Measurements from ENCODE around the gene TTC34.

TTC34 gene

GRCh38 chr1:2642560-2643413 is 158.7 kb downstream of the TTC34 start:
- FAIRE-seq (peak; percentile 99), DNase-seq (ENCODE audit: insufficient read length, low spot score) (peak; percentile 100)
- TF ChIP-seq POLR2AphosphoS5 (IDR thresholded peaks at IDR 0.05; ENCODE audit: low read depth, low read length): no peak
- TF ChIP-seq POLR2A (IDR thresholded peaks at IDR 0.05; ENCODE audit: low read depth, low read length): peak; percentile 42; the same call in 1 of the 2 replicates

DNA sequence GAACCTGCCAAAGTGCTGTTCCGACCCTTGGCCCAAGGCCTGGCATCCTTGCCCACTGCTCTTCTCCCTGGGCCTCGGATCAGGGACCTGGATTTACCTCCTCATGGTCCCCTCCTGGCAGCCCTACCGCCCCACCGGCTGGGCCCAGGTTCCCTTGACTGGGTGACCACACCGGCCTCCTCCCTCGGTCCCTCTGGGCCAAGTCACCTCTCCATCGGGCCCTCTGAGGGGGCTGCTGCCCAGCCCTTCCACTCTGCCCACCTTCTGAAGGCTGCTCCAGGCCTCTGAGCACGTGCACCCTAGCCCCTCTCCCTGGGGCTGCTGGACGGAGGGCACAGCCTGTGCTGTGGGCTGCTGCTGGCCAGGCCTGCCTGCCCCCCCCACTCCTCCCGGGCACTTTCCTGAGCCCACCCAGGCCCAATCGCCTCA is 159.3 kb downstream of the TTC34 start:
- no peak for FAIRE-seq
- TF ChIP-seq TAF1 (IDR thresholded peaks at IDR 0.05; ENCODE audit: low read depth, low read length) (no peak), POLR2AphosphoS5 (IDR thresholded peaks at IDR 0.05; ENCODE audit: low read depth, low read length) (no peak), SPI1 (IDR thresholded peaks at IDR 0.05; ENCODE audit: low read depth, low read length) (no peak), POU2F2 (IDR thresholded peaks at IDR 0.05; ENCODE audit: low read depth, low read length) (no peak), PAX5 (IDR thresholded peaks at IDR 0.05; ENCODE audit: insufficient read depth, low read length, severe bottlenecking) (no peak), POLR2A (IDR thresholded peaks at IDR 0.05; ENCODE audit: low read depth, low read length) (no peak)

GRCh38 chr1:2641381-2642130 is 159.9 kb downstream of the TTC34 start:
- DNase-seq (ENCODE audit: insufficient read length, low spot score) (no peak), FAIRE-seq (no peak)
- no peak for TF ChIP-seq PAX5 (IDR thresholded peaks at IDR 0.05; ENCODE audit: insufficient read depth, low read length, severe bottlenecking)
- no peak for TF ChIP-seq TAF1 (IDR thresholded peaks at IDR 0.05; ENCODE audit: low read depth, low read length)
- TF ChIP-seq SPI1 (IDR thresholded peaks at IDR 0.05; ENCODE audit: low read depth, low read length): no peak
- TF ChIP-seq POU2F2 (IDR thresholded peaks at IDR 0.05; ENCODE audit: low read depth, low read length): no peak
- no peak for TF ChIP-seq POLR2A (IDR thresholded peaks at IDR 0.05; ENCODE audit: low read depth, low read length)
- no peak for TF ChIP-seq POLR2AphosphoS5 (IDR thresholded peaks at IDR 0.05; ENCODE audit: low read depth, low read length)

More for the DNA sequence above, 159.3 kb downstream of the TTC34 start:
- DNase-seq (ENCODE audit: insufficient read length, low spot score): no peak

- DNase-seq (ENCODE audit: insufficient read length, low spot score) (no peak), FAIRE-seq (no peak)
Observed at GRCh38 chr1:2640626-2641025, 160.9 kb downstream of the TTC34 start.

DNA sequence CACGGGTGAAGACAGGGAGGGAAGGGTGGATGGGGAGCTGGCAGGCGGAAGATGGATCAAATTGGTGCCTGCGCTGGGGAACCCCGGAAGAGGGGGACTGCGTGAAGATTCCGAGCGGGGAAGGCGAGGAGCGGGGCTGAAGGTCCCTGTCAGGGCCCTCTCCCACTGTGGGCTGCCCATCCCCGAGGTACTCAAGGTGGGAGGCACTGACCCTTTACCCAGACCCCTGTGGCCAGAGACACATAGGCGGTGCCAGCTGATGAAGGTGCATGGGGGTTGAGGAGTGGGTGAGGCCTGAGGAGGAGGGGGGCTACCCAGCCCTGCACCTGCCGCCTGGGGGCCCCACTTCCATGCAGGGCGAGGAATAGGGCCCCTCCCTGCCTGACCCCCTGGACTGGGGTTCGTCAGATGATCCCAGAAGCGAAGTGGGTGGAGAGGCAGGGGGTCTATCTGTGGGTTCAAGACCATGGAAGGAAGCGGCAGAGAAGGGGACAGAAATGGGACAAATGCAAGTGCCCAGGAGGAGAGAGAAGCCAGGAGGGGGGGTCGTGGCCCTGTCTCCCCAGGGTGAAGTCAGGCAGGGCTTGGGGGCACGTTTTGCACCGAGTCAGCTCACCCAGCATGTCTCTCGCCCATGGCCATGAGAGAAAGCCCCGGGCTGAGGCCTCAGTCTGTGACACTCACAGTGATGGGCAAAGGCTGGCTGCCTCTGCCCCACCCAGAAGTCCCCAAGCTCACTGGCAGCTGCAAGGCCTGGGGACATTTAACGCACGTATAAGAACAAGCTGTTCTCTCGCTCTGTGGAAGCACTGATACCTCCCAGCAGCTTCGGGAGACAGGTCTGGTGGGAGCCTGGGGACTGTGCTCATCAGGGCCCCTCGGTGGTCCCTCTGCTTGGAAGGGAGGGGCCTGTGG is 161.6 kb downstream of the TTC34 start:
- DNase-seq (ENCODE audit: insufficient read length, low spot score) (no peak), FAIRE-seq (no peak)
- TF ChIP-seq POU2F2 (IDR thresholded peaks at IDR 0.05; ENCODE audit: low read depth, low read length) (no peak), POLR2AphosphoS5 (IDR thresholded peaks at IDR 0.05; ENCODE audit: low read depth, low read length) (no peak), SPI1 (IDR thresholded peaks at IDR 0.05; ENCODE audit: low read depth, low read length) (no peak), PAX5 (IDR thresholded peaks at IDR 0.05; ENCODE audit: insufficient read depth, low read length, severe bottlenecking) (no peak), TAF1 (IDR thresholded peaks at IDR 0.05; ENCODE audit: low read depth, low read length) (no peak), POLR2A (IDR thresholded peaks at IDR 0.05; ENCODE audit: low read depth, low read length) (no peak)

More at GRCh38 chr1:2640626-2641025, 160.9 kb downstream of the TTC34 start:
- no peak for TF ChIP-seq POLR2AphosphoS5 (IDR thresholded peaks at IDR 0.05; ENCODE audit: low read depth, low read length)
- no peak for TF ChIP-seq SPI1 (IDR thresholded peaks at IDR 0.05; ENCODE audit: low read depth, low read length)
- no peak for TF ChIP-seq PAX5 (IDR thresholded peaks at IDR 0.05; ENCODE audit: insufficient read depth, low read length, severe bottlenecking)
- TF ChIP-seq TAF1 (IDR thresholded peaks at IDR 0.05; ENCODE audit: low read depth, low read length): no peak
- TF ChIP-seq POLR2A (IDR thresholded peaks at IDR 0.05; ENCODE audit: low read depth, low read length): no peak
- TF ChIP-seq POU2F2 (IDR thresholded peaks at IDR 0.05; ENCODE audit: low read depth, low read length): no peak

- no peak for DNase-seq (ENCODE audit: insufficient read length, low spot score)
- no peak for FAIRE-seq
- no peak for TF ChIP-seq SPI1 (IDR thresholded peaks at IDR 0.05; ENCODE audit: low read depth, low read length)
- TF ChIP-seq POLR2AphosphoS5 (IDR thresholded peaks at IDR 0.05; ENCODE audit: low read depth, low read length): no peak
- TF ChIP-seq POU2F2 (IDR thresholded peaks at IDR 0.05; ENCODE audit: low read depth, low read length): no peak
- TF ChIP-seq POLR2A (IDR thresholded peaks at IDR 0.05; ENCODE audit: low read depth, low read length): no peak
- no peak for TF ChIP-seq TAF1 (IDR thresholded peaks at IDR 0.05; ENCODE audit: low read depth, low read length)
- TF ChIP-seq PAX5 (IDR thresholded peaks at IDR 0.05; ENCODE audit: insufficient read depth, low read length, severe bottlenecking): no peak
Observed at GRCh38 chr1:2639203-2639602, 162.3 kb downstream of the TTC34 start.

DNA sequence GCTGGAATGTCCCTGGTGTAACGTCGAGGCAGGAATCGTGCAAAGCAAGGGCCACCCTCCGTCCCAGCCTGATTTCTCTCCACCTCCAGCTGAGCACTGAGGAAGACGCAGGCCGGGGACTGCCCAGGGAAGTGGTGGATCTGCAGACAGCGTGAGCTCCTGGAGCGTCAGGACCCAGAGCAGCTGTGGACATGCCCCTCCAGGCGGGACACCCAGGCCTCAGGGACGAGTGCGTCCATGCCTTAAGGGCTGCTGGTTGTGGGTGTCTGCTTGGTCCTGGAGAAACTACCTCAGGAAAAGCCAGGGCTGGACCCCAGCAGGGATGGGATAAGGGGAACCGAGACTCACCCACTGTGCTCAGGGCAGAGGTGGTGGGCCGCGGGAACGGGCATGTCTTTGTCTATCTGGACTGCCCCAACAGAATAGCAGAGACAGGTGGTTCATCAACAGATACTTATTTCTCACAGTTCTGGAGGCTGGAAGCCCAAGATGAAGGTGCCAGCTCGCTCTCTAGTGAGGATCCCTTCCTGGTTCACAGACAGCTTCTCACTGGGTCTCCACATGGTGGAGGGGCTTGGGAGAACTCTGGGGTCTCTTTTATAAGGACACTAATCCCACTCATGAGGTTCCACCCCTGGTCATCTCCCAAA is 162.9 kb downstream of the TTC34 start:
- FAIRE-seq (no peak), DNase-seq (ENCODE audit: insufficient read length, low spot score) (no peak)
- TF ChIP-seq POU2F2 (IDR thresholded peaks at IDR 0.05; ENCODE audit: low read depth, low read length) (no peak), PAX5 (IDR thresholded peaks at IDR 0.05; ENCODE audit: insufficient read depth, low read length, severe bottlenecking) (no peak), TAF1 (IDR thresholded peaks at IDR 0.05; ENCODE audit: low read depth, low read length) (no peak), POLR2A (IDR thresholded peaks at IDR 0.05; ENCODE audit: low read depth, low read length) (no peak), POLR2AphosphoS5 (IDR thresholded peaks at IDR 0.05; ENCODE audit: low read depth, low read length) (no peak), SPI1 (IDR thresholded peaks at IDR 0.05; ENCODE audit: low read depth, low read length) (no peak)

DNA sequence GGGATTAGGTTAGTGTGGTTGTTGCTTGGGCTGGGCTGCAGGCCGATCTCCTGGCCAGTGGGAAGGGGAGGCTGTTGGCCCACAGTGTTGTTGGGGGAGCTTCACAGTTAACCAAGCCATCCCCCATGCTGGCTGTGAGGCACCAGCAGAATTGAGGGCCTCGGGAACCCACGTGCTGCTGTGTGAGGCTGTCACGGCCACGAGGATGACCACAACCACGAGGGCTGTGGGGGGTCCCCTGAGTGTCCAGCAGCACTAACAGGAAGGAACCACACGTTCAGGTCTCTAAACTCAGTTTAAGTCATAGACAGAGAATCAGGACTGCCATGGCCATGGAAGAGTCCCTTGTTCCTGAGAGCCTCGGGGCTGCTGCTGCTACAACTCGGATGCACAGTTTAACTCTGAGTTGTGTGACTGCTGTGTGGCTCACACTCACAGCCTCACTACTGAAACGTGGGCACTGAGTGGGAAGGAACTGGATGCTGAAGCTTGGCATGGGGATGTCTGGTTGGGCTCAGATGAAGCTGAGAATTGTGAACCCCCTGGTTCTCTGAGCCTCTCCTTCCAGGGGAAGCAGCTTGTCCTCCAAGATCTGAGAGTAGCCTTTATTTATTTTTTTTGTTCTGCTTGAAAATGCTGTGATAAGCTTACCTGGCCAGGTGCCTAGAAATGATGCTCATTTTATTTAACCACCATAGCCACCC is 163.9 kb downstream of the TTC34 start:
- no peak for FAIRE-seq
- TF ChIP-seq POLR2AphosphoS5 (IDR thresholded peaks at IDR 0.05; ENCODE audit: low read depth, low read length): no peak
- DNase-seq (ENCODE audit: insufficient read length, low spot score): no peak
